GM23338 (cell line): ENCODE results near the gene SLC6A3. TPM values are rescaled to one million over a fixed set of nuclear protein-coding genes. Genes with fewer than 3 reads are reported as not detected.

Source experiments
- ATAC-seq: fragments of 200-7000 bp; cut with Tn5 transposase; 3 replicates; pipeline ENCODE4 v1.9.1; 2020
- DNase-seq: peaks from one replicate; pipeline ENCODE4 v3.0.0-alpha.2; 2015; ENCODE audit warnings: low spot score
- H2AFZ ChIP-seq: fragments of 200-600 bp; sonication (generic); 2 replicates; pipeline ENCODE4 v1.8.0; 2016; ENCODE audit warnings: antibody characterized with exemption, mild to moderate bottlenecking, moderate library complexity
- H3F3A ChIP-seq: fragments of 200-600 bp; sonication (generic); replicated peaks from 2 replicates; pipeline ENCODE4 v1.8.0; 2017; ENCODE audit warnings: antibody characterized with exemption, mixed run types, low read depth
- H3K27ac ChIP-seq: fragments of 200-600 bp; sonication (generic); 2 replicates; pipeline ENCODE4 v1.6.1; 2016; ENCODE audit warnings: low read depth
- H3K27me3 ChIP-seq: fragments of 200-600 bp; sonication (generic); 2 replicates; pipeline ENCODE4 v1.8.0; 2016; ENCODE audit warnings: mild to moderate bottlenecking, mixed run types, moderate library complexity; ENCODE audit not compliant: insufficient read depth
- H3K36me3 ChIP-seq: fragments of 200-600 bp; sonication (generic); 2 replicates; pipeline ENCODE4 v1.8.0; 2016; ENCODE audit warnings: mild to moderate bottlenecking; ENCODE audit not compliant: insufficient read depth
- H3K4me1 ChIP-seq: fragments of 200-600 bp; sonication (generic); 2 replicates; pipeline ENCODE4 v1.8.0; 2016; ENCODE audit warnings: mild to moderate bottlenecking, moderate library complexity; ENCODE audit not compliant: insufficient read depth
- H3K4me2 ChIP-seq: fragments of 200-600 bp; sonication (generic); 2 replicates; pipeline ENCODE4 v1.7.1; 2017; ENCODE audit warnings: mixed run types
- H3K4me3 ChIP-seq: fragments of 200-600 bp; sonication (generic); 2 replicates; pipeline ENCODE4 v1.6.1; 2016; ENCODE audit warnings: mixed run types
- H3K79me2 ChIP-seq: fragments of 200-600 bp; sonication (generic); replicated peaks from 2 replicates; pipeline ENCODE4 v1.8.0; 2017; ENCODE audit warnings: mild to moderate bottlenecking; ENCODE audit not compliant: insufficient read depth
- H3K9me2 ChIP-seq: fragments of 200-600 bp; sonication (generic); 2 replicates; pipeline ENCODE4 v1.8.0; 2017; ENCODE audit not compliant: insufficient read depth
- H4K20me1 ChIP-seq: fragments of 200-600 bp; sonication (generic); replicated peaks from 2 replicates; pipeline ENCODE4 v1.8.0; 2017; ENCODE audit warnings: mild to moderate bottlenecking; ENCODE audit not compliant: insufficient read depth
- H3K27ac Mint-ChIP-seq: 2 replicates; pipeline ENCODE4 v1.8.0; 2020; ENCODE audit warnings: inconsistent platforms, mild to moderate bottlenecking, moderate library complexity, mixed read lengths
- H3K27me3 Mint-ChIP-seq: 3 replicates; pipeline ENCODE4 v1.8.0; 2022; ENCODE audit warnings: low read depth, mild to moderate bottlenecking, moderate library complexity, mixed read lengths, inconsistent platforms; ENCODE audit not compliant: insufficient read depth, poor library complexity
- H3K36me3 Mint-ChIP-seq: 3 replicates; pipeline ENCODE4 v1.8.0; 2021; ENCODE audit warnings: low read depth, mild to moderate bottlenecking, inconsistent platforms, moderate library complexity, mixed read lengths
- H3K4me1 Mint-ChIP-seq: 3 replicates; pipeline ENCODE4 v1.8.0; 2020; ENCODE audit warnings: mild to moderate bottlenecking, inconsistent platforms, mixed read lengths
- H3K4me3 Mint-ChIP-seq: 3 replicates; pipeline ENCODE4 v1.8.0; 2021; ENCODE audit warnings: moderate library complexity, mild to moderate bottlenecking, inconsistent platforms, mixed read lengths
- H3K9me3 Mint-ChIP-seq: 3 replicates; pipeline ENCODE4 v1.8.0; 2020; ENCODE audit warnings: moderate library complexity, mild to moderate bottlenecking, inconsistent platforms, mixed read lengths
- CREB1 ChIP-seq: fragments of 250-450 bp; sonication (Bioruptor Pico); IDR thresholded peaks from 2 replicates; pipeline ENCODE4 v1.5.0; 2020; ENCODE audit warnings: low read depth, mild to moderate bottlenecking, moderate library complexity
- JUNB ChIP-seq: IDR thresholded peaks from one replicate; pipeline ENCODE4 v1.6.1; 2016; ENCODE audit warnings: antibody characterized with exemption; ENCODE audit not compliant: unreplicated experiment
- POLR2AphosphoS5 ChIP-seq: IDR thresholded peaks from 2 replicates; pipeline ENCODE4 v1.6.1; 2016; ENCODE audit warnings: antibody characterized with exemption, low read depth
- STAT1 ChIP-seq: IDR thresholded peaks from one replicate; pipeline ENCODE4 v1.6.1; 2016; ENCODE audit warnings: antibody characterized with exemption; ENCODE audit not compliant: unreplicated experiment
- ZNF331 ChIP-seq: fragments of 250-450 bp; sonication (Bioruptor Pico); IDR thresholded peaks from 2 replicates; pipeline ENCODE4 v1.5.0; 2020; ENCODE audit warnings: low read depth, mild to moderate bottlenecking, moderate library complexity
- polyA plus RNA-seq: library from polyadenylated mRNA; unstranded; fragments of >200 nt; fragmentation: Nextera tagmentation; extraction: Ambion mirVana; gene quantifications from 2 replicates; pipeline ENCODE4 v1.2.1, GENCODE V29; 2016
- total RNA-seq: library from RNA; depleted of rRNA; stranded (reverse); fragments of >200 nt; shearing (Covaris generic); gene quantifications from 2 replicates; pipeline ENCODE4 v1.2.3, GENCODE V29; 2014
- TF ChIP-seq, protein P1 (sequence below), 2 experiments: fragments of 200-600 bp in 1 of 2; sonication (generic) in 1 of 2; conservative IDR thresholded peaks; 2 replicates each; pipeline versions ENCODE4 v1.5.1 to v1.6.1; 2016 to 2017; ENCODE audit warnings: antibody characterized with exemption in 2 of 2, low read depth in 2 of 2, mild to moderate bottlenecking in 2 of 2, moderate library complexity in 1 of 2
- TF ChIP-seq, protein P2 (sequence below): fragments of 250-450 bp; sonication (Bioruptor Pico); IDR thresholded peaks from 2 replicates; pipeline ENCODE4 v1.5.0; 2020; ENCODE audit warnings: mild to moderate bottlenecking, moderate library complexity
- TF ChIP-seq, protein P3 (sequence below): IDR thresholded peaks from one replicate; pipeline ENCODE4 v1.6.1; 2018; ENCODE audit warnings: antibody characterized with exemption; ENCODE audit not compliant: unreplicated experiment

The SLC6A3 gene
- total and polyA plus RNA-seq, 2 experiments from 2014 or later, result 0.76 to 1.0 TPM

DNA sequence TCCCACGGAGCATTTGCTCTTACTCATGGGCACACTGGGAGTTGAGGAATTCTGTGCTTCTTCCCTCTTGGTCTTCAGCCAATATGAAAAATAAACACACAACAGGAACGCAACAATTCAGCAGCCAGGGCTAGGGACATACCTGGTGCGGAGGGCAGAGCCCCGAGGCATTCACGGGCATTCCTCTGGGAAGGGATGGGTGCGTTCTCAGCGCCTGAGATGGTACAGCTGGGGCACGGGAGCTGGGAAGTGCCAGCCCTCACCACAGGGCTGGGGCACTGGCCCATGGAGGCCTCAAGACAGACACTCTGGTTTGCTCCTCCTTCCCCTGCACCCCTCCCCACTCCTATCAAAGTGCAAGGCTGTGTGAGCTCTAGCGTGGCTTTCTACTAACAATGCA is 2.1 kb downstream of the SLC6A3 start:
- H3K4me1 ChIP-seq, result no peaks in the 10 kb centered on the region
- no peak overlapping the region for H3K27ac ChIP-seq
- Mint-ChIP-seq H3K27ac (no peak overlapping the region), H3K4me1 (0 out of 3 replicates have a peak, but pooled peaks cover 4% of the 10 kb centered on the region), H3K36me3 (no peaks in the 10 kb centered on the region; the same call in 2 of the 3 replicates), H3K27me3 (peaks cover 54% of the 10 kb centered on the region), H3K9me3 (peaks cover 3% of the 10 kb centered on the region; the same call in 2 of the 3 replicates), H3K4me3 (no peak overlapping the region)
- no peak overlapping the region for H2AFZ ChIP-seq
- TF ChIP-seq, protein P1, sequence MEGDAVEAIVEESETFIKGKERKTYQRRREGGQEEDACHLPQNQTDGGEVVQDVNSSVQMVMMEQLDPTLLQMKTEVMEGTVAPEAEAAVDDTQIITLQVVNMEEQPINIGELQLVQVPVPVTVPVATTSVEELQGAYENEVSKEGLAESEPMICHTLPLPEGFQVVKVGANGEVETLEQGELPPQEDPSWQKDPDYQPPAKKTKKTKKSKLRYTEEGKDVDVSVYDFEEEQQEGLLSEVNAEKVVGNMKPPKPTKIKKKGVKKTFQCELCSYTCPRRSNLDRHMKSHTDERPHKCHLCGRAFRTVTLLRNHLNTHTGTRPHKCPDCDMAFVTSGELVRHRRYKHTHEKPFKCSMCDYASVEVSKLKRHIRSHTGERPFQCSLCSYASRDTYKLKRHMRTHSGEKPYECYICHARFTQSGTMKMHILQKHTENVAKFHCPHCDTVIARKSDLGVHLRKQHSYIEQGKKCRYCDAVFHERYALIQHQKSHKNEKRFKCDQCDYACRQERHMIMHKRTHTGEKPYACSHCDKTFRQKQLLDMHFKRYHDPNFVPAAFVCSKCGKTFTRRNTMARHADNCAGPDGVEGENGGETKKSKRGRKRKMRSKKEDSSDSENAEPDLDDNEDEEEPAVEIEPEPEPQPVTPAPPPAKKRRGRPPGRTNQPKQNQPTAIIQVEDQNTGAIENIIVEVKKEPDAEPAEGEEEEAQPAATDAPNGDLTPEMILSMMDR (conservative IDR thresholded peaks at IDR 0.05; ENCODE audit: low read depth in 2 of 2), result no peak
- TF ChIP-seq, protein P2, sequence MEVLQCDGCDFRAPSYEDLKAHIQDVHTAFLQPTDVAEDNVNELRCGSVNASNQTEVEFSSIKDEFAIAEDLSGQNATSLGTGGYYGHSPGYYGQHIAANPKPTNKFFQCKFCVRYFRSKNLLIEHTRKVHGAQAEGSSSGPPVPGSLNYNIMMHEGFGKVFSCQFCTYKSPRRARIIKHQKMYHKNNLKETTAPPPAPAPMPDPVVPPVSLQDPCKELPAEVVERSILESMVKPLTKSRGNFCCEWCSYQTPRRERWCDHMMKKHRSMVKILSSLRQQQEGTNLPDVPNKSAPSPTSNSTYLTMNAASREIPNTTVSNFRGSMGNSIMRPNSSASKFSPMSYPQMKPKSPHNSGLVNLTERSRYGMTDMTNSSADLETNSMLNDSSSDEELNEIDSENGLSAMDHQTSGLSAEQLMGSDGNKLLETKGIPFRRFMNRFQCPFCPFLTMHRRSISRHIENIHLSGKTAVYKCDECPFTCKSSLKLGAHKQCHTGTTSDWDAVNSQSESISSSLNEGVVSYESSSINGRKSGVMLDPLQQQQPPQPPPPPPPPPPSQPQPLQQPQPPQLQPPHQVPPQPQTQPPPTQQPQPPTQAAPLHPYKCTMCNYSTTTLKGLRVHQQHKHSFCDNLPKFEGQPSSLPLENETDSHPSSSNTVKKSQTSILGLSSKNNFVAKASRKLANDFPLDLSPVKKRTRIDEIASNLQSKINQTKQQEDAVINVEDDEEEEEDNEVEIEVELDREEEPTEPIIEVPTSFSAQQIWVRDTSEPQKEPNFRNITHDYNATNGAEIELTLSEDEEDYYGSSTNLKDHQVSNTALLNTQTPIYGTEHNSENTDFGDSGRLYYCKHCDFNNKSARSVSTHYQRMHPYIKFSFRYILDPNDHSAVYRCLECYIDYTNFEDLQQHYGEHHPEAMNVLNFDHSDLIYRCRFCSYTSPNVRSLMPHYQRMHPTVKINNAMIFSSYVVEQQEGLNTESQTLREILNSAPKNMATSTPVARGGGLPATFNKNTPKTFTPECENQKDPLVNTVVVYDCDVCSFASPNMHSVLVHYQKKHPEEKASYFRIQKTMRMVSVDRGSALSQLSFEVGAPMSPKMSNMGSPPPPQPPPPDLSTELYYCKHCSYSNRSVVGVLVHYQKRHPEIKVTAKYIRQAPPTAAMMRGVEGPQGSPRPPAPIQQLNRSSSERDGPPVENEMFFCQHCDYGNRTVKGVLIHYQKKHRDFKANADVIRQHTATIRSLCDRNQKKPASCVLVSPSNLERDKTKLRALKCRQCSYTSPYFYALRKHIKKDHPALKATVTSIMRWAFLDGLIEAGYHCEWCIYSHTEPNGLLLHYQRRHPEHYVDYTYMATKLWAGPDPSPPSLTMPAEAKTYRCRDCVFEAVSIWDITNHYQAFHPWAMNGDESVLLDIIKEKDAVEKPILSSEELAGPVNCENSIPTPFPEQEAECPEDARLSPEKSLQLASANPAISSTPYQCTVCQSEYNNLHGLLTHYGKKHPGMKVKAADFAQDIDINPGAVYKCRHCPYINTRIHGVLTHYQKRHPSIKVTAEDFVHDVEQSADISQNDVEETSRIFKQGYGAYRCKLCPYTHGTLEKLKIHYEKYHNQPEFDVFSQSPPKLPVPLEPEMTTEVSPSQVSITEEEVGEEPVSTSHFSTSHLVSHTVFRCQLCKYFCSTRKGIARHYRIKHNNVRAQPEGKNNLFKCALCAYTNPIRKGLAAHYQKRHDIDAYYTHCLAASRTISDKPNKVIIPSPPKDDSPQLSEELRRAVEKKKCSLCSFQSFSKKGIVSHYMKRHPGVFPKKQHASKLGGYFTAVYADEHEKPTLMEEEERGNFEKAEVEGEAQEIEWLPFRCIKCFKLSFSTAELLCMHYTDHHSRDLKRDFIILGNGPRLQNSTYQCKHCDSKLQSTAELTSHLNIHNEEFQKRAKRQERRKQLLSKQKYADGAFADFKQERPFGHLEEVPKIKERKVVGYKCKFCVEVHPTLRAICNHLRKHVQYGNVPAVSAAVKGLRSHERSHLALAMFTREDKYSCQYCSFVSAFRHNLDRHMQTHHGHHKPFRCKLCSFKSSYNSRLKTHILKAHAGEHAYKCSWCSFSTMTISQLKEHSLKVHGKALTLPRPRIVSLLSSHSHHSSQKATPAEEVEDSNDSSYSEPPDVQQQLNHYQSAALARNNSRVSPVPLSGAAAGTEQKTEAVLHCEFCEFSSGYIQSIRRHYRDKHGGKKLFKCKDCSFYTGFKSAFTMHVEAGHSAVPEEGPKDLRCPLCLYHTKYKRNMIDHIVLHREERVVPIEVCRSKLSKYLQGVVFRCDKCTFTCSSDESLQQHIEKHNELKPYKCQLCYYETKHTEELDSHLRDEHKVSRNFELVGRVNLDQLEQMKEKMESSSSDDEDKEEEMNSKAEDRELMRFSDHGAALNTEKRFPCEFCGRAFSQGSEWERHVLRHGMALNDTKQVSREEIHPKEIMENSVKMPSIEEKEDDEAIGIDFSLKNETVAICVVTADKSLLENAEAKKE (CRISPR knock-in tag), result no peak
- TF ChIP-seq POLR2AphosphoS5 (no peak), CREB1 (CRISPR knock-in tag) (no peak), STAT1 (no peak), ZNF331 (no peak), JUNB (no peak)
- TF ChIP-seq, protein P3, sequence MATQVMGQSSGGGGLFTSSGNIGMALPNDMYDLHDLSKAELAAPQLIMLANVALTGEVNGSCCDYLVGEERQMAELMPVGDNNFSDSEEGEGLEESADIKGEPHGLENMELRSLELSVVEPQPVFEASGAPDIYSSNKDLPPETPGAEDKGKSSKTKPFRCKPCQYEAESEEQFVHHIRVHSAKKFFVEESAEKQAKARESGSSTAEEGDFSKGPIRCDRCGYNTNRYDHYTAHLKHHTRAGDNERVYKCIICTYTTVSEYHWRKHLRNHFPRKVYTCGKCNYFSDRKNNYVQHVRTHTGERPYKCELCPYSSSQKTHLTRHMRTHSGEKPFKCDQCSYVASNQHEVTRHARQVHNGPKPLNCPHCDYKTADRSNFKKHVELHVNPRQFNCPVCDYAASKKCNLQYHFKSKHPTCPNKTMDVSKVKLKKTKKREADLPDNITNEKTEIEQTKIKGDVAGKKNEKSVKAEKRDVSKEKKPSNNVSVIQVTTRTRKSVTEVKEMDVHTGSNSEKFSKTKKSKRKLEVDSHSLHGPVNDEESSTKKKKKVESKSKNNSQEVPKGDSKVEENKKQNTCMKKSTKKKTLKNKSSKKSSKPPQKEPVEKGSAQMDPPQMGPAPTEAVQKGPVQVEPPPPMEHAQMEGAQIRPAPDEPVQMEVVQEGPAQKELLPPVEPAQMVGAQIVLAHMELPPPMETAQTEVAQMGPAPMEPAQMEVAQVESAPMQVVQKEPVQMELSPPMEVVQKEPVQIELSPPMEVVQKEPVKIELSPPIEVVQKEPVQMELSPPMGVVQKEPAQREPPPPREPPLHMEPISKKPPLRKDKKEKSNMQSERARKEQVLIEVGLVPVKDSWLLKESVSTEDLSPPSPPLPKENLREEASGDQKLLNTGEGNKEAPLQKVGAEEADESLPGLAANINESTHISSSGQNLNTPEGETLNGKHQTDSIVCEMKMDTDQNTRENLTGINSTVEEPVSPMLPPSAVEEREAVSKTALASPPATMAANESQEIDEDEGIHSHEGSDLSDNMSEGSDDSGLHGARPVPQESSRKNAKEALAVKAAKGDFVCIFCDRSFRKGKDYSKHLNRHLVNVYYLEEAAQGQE, result no peak
- no peak for DNase-seq
- no peaks in the 10 kb centered on the region for H3K79me2 ChIP-seq
- no peak overlapping the region for H3K4me2 ChIP-seq
- no peak for ATAC-seq
- H4K20me1 ChIP-seq, result peaks cover 6% of the 10 kb centered on the region
- H3K4me3 ChIP-seq, result no peak overlapping the region
- H3K27me3 ChIP-seq, result peaks cover 58% of the 10 kb centered on the region
- peaks cover 8% of the 10 kb centered on the region for H3K9me2 ChIP-seq
- no peaks in the 10 kb centered on the region for H3F3A ChIP-seq
- no peaks in the 10 kb centered on the region for H3K36me3 ChIP-seq
